COLO668 (cell line): ENCODE measurements around the gene SEC14L5.
A peak's percentile ranks its signal among the peaks of the same experiment; 100 is the strongest.
"Not testable (repeated sequence)": the region's sequence is repeated elsewhere in the genome, so short reads cannot be mapped to it uniquely, and the experiment has no call there.

Source experiments
- DNase-seq: peaks from one replicate; lab custom pipeline; 2025; ENCODE audit not compliant: unreplicated experiment; lab: John Stamatoyannopoulos, UW

The SEC14L5 gene

GRCh38 chr16:4929619-4930018 is 28.5 kb upstream of the SEC14L5 start:
- not testable (repeated sequence) for DNase-seq

- no peak for DNase-seq
Observed at GRCh38 chr16:4931381-4931780, 26.7 kb upstream of the SEC14L5 start.

GRCh38 chr16:4933433-4933832 is 24.7 kb upstream of the SEC14L5 start:
- DNase-seq, result no peak

GRCh38 chr16:4933871-4934395 is 24.2 kb upstream of the SEC14L5 start:
- peak; percentile 5 for DNase-seq

- no peak for DNase-seq
Observed at GRCh38 chr16:4934591-4934990, 23.5 kb upstream of the SEC14L5 start.

- DNase-seq, result no peak
Observed at GRCh38 chr16:4935241-4935855, 22.8 kb upstream of the SEC14L5 start.

DNA sequence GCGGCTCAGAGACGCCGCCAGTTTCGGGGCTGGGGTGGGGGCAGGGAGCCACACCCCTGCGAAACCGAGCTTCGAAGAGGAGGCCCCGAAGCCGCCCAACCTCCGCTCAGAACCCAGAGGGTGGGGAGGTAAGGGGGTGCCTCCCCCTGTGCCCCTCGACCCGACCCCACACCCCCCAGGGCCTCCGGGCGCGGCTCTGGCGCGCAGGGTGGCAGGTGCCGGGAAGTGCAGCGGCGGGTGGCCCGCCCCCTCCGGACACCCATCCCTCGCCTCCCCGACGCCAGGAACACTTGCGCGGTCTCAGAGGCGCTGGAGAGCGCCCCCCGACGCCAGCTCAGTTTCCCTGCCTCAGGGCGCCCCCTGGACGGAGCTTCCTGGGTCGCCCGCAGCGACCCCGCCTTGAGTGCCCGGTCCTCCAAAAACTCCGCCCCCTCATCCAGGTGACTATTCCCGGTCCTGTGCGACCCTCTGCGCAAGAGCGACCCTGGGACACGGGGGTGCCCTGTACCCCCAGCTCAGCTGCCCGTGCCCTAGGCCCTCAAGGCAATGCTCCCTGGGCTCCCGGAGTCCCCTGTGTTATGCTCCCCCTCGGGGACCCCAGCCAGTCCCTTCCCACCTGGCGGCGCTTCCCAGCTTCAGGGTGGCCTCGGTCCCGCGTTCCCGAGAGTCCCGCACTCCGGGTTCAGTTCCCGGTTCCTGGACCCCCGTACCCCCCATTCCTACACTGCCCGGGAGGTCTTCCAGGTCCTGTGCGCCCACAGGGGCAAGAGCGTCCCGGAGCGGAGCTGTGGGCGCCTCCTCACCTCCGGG is 21.7 kb upstream of the SEC14L5 start:
- DNase-seq, result peak; percentile 51

GRCh38 chr16:4936991-4937781 is 20.9 kb upstream of the SEC14L5 start, which contains the start of gene PPL:
Gene PPL (minus strand): TSS chr16:4937148. CDS start chr16:4937045, 103 bp downstream.
- DNase-seq, result peak; percentile 87

DNA sequence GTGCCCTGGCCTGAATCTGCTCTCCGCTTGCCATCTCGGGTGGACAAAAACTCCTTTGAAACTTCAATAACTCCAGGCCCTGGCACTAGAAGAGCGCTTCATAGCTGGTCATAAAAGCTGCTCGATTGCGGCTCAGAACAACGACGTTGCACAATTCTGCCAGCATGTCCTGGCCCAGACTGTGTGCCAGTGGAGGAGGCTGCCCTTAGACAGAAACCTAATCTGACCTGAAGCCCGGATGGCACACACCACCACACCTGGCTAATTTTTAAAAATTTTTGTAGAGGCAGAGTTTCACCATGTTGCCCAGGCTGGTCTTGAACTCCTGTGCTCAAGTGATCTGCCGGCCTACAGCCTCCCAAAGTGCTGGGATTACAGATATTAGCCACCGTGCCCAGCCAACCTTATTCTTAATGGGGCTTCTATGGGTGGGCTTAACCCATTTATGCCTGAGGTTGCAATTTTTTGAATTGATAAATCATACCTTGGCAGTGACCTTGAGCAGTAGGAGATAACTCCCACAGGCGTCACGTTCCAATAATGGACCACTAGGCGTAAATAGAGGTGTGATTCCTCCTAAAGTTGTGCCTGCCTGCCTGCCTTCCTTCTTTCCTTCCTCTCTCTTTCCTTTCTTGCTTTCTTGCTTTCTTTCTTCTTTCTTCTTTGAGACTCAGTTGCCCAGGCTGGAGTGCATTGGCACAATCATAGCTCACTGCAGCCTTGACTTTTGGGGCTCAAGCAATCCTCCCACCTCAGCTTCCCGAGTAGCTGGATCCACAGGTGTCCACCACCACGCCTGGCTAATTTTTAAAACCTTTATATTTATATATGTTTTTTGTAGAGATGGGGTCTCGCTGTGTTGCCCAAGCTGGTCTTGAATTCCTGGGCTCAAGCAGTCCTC is 20.1 kb upstream of the SEC14L5 start:
- DNase-seq, result no peak

- no peak for DNase-seq
Observed at GRCh38 chr16:4938683-4939030, 19.5 kb upstream of the SEC14L5 start.

GRCh38 chr16:4940719-4941118 is 17.4 kb upstream of the SEC14L5 start:
- DNase-seq, result peak; percentile 8

- no peak for DNase-seq
Observed at GRCh38 chr16:4942481-4942880, 15.6 kb upstream of the SEC14L5 start.

GRCh38 chr16:4944333-4945281 is 13.5 kb upstream of the SEC14L5 start:
- DNase-seq, result peak; percentile 97

GRCh38 chr16:4945560-4946502 is 12.3 kb upstream of the SEC14L5 start:
- DNase-seq, result peak; percentile 11

DNA sequence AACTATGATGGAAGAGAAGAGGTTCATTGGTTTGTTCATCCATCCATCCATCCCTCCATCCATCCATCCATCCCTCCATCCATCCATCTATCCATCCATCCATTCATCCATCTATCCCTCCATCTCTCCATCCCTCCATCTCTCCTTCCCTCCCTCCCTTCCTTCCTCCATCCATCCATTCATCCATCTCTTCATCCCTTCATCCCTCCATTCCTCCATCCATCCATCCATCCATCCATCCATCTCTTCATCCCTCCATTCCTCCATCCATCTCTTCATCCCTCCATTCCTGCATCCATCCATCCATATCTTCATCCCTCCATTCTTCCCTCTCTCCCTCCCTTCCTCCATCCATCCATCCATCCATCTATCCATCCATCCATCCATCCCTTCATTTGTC is 11.2 kb upstream of the SEC14L5 start:
- DNase-seq, result no peak

DNA sequence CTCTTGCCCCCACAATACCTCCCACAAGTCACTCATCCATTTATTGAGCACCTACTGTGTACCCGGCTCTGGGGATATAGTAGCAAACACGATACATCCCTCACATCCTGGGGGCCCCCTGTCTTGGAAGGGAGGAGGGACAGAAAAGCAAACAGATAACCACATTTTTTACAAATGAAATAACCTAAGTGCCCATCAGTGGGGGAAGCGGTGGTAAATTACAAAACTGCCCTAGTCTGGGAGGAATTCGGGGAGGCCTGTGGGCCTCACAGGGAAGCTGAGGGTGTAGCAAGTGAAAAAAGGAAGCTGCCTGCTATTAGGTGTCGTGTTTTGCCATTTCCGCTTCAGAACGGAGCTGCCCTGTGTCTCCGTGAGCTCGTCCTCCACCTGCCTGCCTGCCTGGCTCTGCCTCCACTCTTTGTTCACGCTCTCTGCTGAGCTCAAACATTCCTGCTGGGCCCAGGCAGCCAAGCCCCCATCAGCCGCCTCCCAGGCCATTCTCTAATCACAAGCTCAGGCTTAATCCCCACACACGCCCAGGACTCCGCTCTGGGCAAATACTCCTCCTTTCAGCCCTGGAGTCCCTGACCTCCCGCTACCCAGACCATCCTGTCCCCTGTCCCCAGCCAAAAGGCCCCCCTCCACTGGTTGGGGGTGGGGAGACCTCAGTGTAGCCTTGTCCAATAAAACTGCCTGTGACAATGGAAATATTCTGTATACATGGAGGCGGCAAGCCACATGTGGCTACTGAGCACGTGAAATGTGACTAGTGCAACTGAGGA is 10.2 kb upstream of the SEC14L5 start:
- peak; percentile 33 for DNase-seq

DNA sequence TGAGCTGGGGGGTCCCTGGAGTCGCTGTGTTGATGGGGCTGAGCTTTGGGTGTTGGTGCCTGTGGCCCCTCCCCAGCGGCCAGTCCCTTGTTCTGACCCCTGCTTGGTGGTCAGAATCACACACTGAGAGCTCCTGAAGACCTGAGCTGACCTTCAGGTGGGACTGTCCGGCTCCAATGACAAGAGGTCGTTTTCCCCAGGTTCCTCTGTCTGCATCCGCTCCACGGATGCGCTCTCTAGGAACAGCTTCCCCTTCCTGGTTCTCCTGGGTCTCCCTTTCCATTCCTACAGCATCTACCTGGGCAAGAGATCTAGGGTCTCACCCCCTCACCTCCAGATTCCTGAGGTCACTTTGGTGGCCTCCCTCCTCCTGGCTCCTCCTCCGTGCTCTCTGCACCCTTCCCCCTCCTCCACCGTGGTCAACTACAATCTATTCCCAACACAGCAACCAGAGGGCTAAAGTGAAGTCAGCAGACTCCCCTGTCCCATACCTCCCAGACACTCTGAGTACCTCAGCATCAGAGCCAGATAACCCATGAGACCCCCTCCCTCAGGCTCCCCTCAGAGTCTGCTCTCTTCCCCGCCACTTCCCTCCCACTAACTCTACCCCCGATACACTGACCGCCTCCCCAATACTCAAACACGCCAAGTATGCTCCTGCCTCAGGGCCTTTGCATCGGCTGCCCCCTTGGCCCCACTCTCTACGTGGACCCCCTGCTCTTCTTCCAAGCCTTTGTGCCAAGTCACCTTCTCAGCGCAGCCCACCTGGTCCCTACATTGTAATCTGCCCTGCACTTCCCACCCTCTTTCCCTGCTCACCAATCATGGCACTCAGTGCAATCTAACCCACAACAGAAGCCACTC is 9.0 kb upstream of the SEC14L5 start:
- DNase-seq, result no peak
